Left colon (tissue), 2 donors: ENCODE results near the gene ATP2C2. TPM values are rescaled to one million over a fixed set of nuclear protein-coding genes. Genes with fewer than 3 reads are reported as not detected.
"Not testable (repeated sequence)": the region's sequence is repeated elsewhere in the genome, so short reads cannot be mapped to it uniquely, and the experiment has no call there.

ENCODE experiments used
- ATAC-seq: fragments of 200-7000 bp; cut with Tn5 transposase; one replicate; pipeline ENCODE4 v1.9.1; 2020; ENCODE audit warnings: mild to moderate bottlenecking, moderate library complexity
- DNase-seq, 2 donors: peaks; one replicate each; pipeline ENCODE4 v3.0.0-alpha.2; 2020
- intact Hi-C, 2 donors: fragments of 100-400 bp; cut with DNase I in 1 of 2; cut with micrococcal nuclease in 1 of 2; formaldehyde crosslinking; loops; one replicate each; pipeline versions ENCODE4 v1.11.2 to v1.14.0; 2022; cut with DNase I, micrococcal nuclease
- total RNA-seq, 2 donors: library from RNA; stranded (reverse); fragmentation: NEBNext Ultra II Directional; extraction: Animal tissue kit (Norgen Biotek cat#: 25700); gene quantifications; one replicate each; pipeline ENCODE4 v1.2.1, GENCODE V29; 2021
- donor health status: DM: no; HTN: no; CAD: no.
- donor health status: DM: yes; HTN: yes; CAD: no.

ATP2C2 gene
- total RNA-seq, 2 donors from 2014 or later, result 188 to 253 TPM

GRCh38 chr16:84438971-84439696 is 70.8 kb downstream of the ATP2C2 start:
- DNase-seq (no peak), ATAC-seq (no peak)
- intact Hi-C loops, result no loop called here

- DNase-seq, result no peak
- intact Hi-C loops, result no loop called here
- no peak for ATAC-seq
These were observed 74.2 kb downstream of the ATP2C2 start for GRCh38 chr16:84442416-84443145.

- DNase-seq (peak; percentile 66 to 80), ATAC-seq (peak; percentile 93)
- intact Hi-C loops, result no loop called here
These were observed 74.9 kb downstream of the ATP2C2 start for GRCh38 chr16:84443166-84443802.

GRCh38 chr16:84444476-84444875 is 76.1 kb downstream of the ATP2C2 start:
- no peak for DNase-seq
- no peak for ATAC-seq
- intact Hi-C loops, result no loop called here

GRCh38 chr16:84446084-84446483 is 77.7 kb downstream of the ATP2C2 start:
- no peak for ATAC-seq
- intact Hi-C loops, result no loop called here
- DNase-seq, result no peak

- ATAC-seq, result no peak
- no peak for DNase-seq
- intact Hi-C loops, result no loop called here
These were observed 78.5 kb downstream of the ATP2C2 start for GRCh38 chr16:84446596-84447392.

GRCh38 chr16:84448444-84448843 is 80.1 kb downstream of the ATP2C2 start:
- peak in 1 of 2 donors; percentile 15 for DNase-seq
- intact Hi-C loops, result no loop called here

GRCh38 chr16:84449156-84450140 is 81.1 kb downstream of the ATP2C2 start:
- peak; percentile 92 for ATAC-seq
- peak; percentile 77 to 90 for DNase-seq
- intact Hi-C loops, result no loop called here

More at GRCh38 chr16:84448444-84448843, 80.1 kb downstream of the ATP2C2 start:
- no peak for ATAC-seq

GRCh38 chr16:84450176-84450865 is 82.0 kb downstream of the ATP2C2 start:
- ATAC-seq, result no peak
- intact Hi-C loops, result no loop called here
- DNase-seq, result no peak

GRCh38 chr16:84451010-84451676 is 82.8 kb downstream of the ATP2C2 start:
- intact Hi-C loops, DNase-seq, ATAC-seq: not testable (repeated sequence)

GRCh38 chr16:84451781-84452180 is 83.4 kb downstream of the ATP2C2 start:
- DNase-seq, result no peak
- intact Hi-C loops, result no loop called here

GRCh38 chr16:84453061-84453752 is 84.9 kb downstream of the ATP2C2 start:
- DNase-seq (no peak), ATAC-seq (no peak)
- intact Hi-C loops, result no loop called here

More at GRCh38 chr16:84451781-84452180, 83.4 kb downstream of the ATP2C2 start:
- ATAC-seq, result no peak

GRCh38 chr16:84454611-84455010 is 86.3 kb downstream of the ATP2C2 start:
- intact Hi-C loops, result no loop called here
- DNase-seq, result no peak

GRCh38 chr16:84455031-84455430 is 86.7 kb downstream of the ATP2C2 start:
- DNase-seq (no peak), ATAC-seq (no peak)
- intact Hi-C loops, result no loop called here

More at GRCh38 chr16:84454611-84455010, 86.3 kb downstream of the ATP2C2 start:
- no peak for ATAC-seq

GRCh38 chr16:84458606-84459532 is 90.5 kb downstream of the ATP2C2 start:
- intact Hi-C loops, result no loop called here
- ATAC-seq, result no peak
- DNase-seq, result peak in 1 of 2 donors; percentile 2
